ENCODE results near the gene CCDC47. TPM values are rescaled to one million over a fixed set of nuclear protein-coding genes. Genes with fewer than 3 reads are reported as not detected.

CCDC47 gene
- total RNA-seq, 1 experiment from 2014 or later, result 64.0 TPM

GRCh38 chr17:63809970-63810369 lies 36.6 kb upstream of the CCDC47 start:
- no peak overlapping the region for H2AFZ ChIP-seq
- H3F3A ChIP-seq (ENCODE audit: insufficient read depth, low read depth), result peaks cover 31% of the 10 kb centered on the region
- no peaks in the 10 kb centered on the region for H3K27me3 ChIP-seq (ENCODE audit: insufficient read depth, low read depth)
- no TSS peak for BruUV-seq (replicated peaks)
- ChIA-PET CTCF (interaction anchor here (0.6 to 0.7 kb wide), 2 partner anchors 33 to 198 kb away, joined by 5 to 6 read pairs; no protein-coding TSS in a partner anchor), POLR2A (ENCODE audit: unreplicated experiment) (interaction anchor here (0.6 kb wide), 1 partner anchor 1223 kb away, joined by 4 read pairs; no protein-coding TSS in a partner anchor)
- H3K9me3 ChIP-seq (ENCODE audit: insufficient read depth, low read depth), result no peaks in the 10 kb centered on the region
- no peak for DNase-seq
- H3K4me1 ChIP-seq (replicated peaks; ENCODE audit: insufficient read depth), result no peaks in the 10 kb centered on the region
- H3K27ac ChIP-seq, result no peak overlapping the region
- H4K20me1 ChIP-seq (ENCODE audit: insufficient read depth), result peaks cover 16% of the 10 kb centered on the region
- no peaks in the 10 kb centered on the region for H3K9me2 ChIP-seq (ENCODE audit: insufficient read depth)
- intact Hi-C loops (cut with micrococcal nuclease; ENCODE audit: unreplicated experiment), result no loop called here
- H3K79me2 ChIP-seq (ENCODE audit: low read depth), result peaks cover 4% of the 10 kb centered on the region; the same call in 1 of the 2 replicates
- peaks cover 59% of the 10 kb centered on the region for H3K36me3 ChIP-seq (ENCODE audit: low read depth)
- TF ChIP-seq EZH2 (IDR thresholded peaks at IDR 0.05; ENCODE audit: low read depth), result no peak
- TF ChIP-seq CTCF (conservative IDR thresholded peaks at IDR 0.05), result no peak
- no peak overlapping the region for H3K4me3 ChIP-seq
- H3K4me2 ChIP-seq, result no peak overlapping the region

GRCh38 chr17:63805591-63805990 lies 32.2 kb upstream of the CCDC47 start:
- no peak overlapping the region for H2AFZ ChIP-seq
- H3K27me3 ChIP-seq (ENCODE audit: insufficient read depth, low read depth), result no peaks in the 10 kb centered on the region
- no peaks in the 10 kb centered on the region for H3K9me2 ChIP-seq (ENCODE audit: insufficient read depth)
- intact Hi-C loops (cut with micrococcal nuclease; ENCODE audit: unreplicated experiment), result no loop called here
- peaks cover 60% of the 10 kb centered on the region for H3K36me3 ChIP-seq (ENCODE audit: low read depth)
- H3K79me2 ChIP-seq (ENCODE audit: low read depth), result peaks cover 16% of the 10 kb centered on the region; the same call in 1 of the 2 replicates
- TF ChIP-seq EZH2 (IDR thresholded peaks at IDR 0.05; ENCODE audit: low read depth), result no peak
- TF ChIP-seq CTCF (conservative IDR thresholded peaks at IDR 0.05), result no peak
- H3K4me2 ChIP-seq, result no peak overlapping the region
- H3F3A ChIP-seq (ENCODE audit: insufficient read depth, low read depth), result peaks cover 15% of the 10 kb centered on the region
- CTCF ChIA-PET, result no interaction called here
- no peak for DNase-seq
- H3K4me3 ChIP-seq, result no peak overlapping the region
- no peaks in the 10 kb centered on the region for H3K4me1 ChIP-seq (replicated peaks; ENCODE audit: insufficient read depth)
- no peak overlapping the region for H3K27ac ChIP-seq
- peaks cover 14% of the 10 kb centered on the region for H4K20me1 ChIP-seq (ENCODE audit: insufficient read depth)
- BruUV-seq (replicated peaks), result no TSS peak
- H3K9me3 ChIP-seq (ENCODE audit: insufficient read depth, low read depth), result no peaks in the 10 kb centered on the region
- POLR2A ChIA-PET (ENCODE audit: unreplicated experiment), result no interaction called here

GRCh38 chr17:63804328-63804727 lies 30.9 kb upstream of the CCDC47 start:
- Histone ChIP-seq H3K36me3 (ENCODE audit: low read depth) (peaks cover 69% of the 10 kb centered on the region), H3K79me2 (ENCODE audit: low read depth) (peaks cover 25% of the 10 kb centered on the region; the same call in 1 of the 2 replicates), H3K4me2 (no peak overlapping the region), H3K9me3 (ENCODE audit: insufficient read depth, low read depth) (no peaks in the 10 kb centered on the region), H3K9me2 (ENCODE audit: insufficient read depth) (no peaks in the 10 kb centered on the region), H4K20me1 (ENCODE audit: insufficient read depth) (peaks cover 14% of the 10 kb centered on the region), H3K4me3 (no peak overlapping the region), H3K27ac (no peak overlapping the region), H3K27me3 (ENCODE audit: insufficient read depth, low read depth) (no peaks in the 10 kb centered on the region), H2AFZ (no peak overlapping the region), H3K4me1 (replicated peaks; ENCODE audit: insufficient read depth) (no peaks in the 10 kb centered on the region), H3F3A (ENCODE audit: insufficient read depth, low read depth) (peaks cover 15% of the 10 kb centered on the region)
- intact Hi-C loops (cut with micrococcal nuclease; ENCODE audit: unreplicated experiment), result no loop called here
- no peak for DNase-seq
- ChIA-PET CTCF (interaction anchor here (0.5 kb wide), 1 partner anchor 171 kb away, joined by 5 read pairs; no protein-coding TSS in a partner anchor), POLR2A (ENCODE audit: unreplicated experiment) (interaction anchor here (0.6 kb wide), 1 partner anchor 14 kb away, joined by 3 read pairs; no protein-coding TSS in a partner anchor)
- TF ChIP-seq CTCF (conservative IDR thresholded peaks at IDR 0.05), result no peak
- no peak for TF ChIP-seq EZH2 (IDR thresholded peaks at IDR 0.05; ENCODE audit: low read depth)
- no TSS peak for BruUV-seq (replicated peaks)
